GM21717 (cell line): ENCODE data around the gene CERT1.
"Not testable (repeated sequence)": the region's sequence is repeated elsewhere in the genome, so short reads cannot be mapped to it uniquely, and the experiment has no call there.

Experiments used
- ATAC-seq: cut with Tn5 transposase; IDR thresholded peaks from one replicate; pipeline ENCODE4 v1.9.1; 2021; ENCODE audit warnings: mild to moderate bottlenecking, moderate library complexity; ENCODE audit not compliant: unreplicated experiment

Gene CERT1

DNA sequence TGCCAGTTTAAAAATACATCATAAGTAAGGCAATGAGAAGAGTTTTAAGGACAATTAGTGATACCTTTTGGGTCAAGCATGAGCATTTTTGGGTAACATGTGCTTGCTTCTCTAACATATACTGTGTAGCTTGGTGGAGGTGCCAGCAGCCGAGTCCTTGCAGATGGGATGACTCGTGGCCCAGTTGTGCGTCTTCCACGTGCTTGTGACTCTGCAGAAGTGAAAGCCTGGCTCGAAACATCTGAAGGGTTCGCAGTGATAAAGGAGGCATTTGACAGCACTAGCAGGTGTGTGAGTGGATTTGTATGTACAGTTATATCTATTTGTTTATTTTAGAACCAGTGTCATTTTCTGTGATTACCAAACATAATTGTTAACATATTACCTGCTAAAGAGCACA is 156.2 kb downstream of the CERT1 start:
- no peak for ATAC-seq

DNA sequence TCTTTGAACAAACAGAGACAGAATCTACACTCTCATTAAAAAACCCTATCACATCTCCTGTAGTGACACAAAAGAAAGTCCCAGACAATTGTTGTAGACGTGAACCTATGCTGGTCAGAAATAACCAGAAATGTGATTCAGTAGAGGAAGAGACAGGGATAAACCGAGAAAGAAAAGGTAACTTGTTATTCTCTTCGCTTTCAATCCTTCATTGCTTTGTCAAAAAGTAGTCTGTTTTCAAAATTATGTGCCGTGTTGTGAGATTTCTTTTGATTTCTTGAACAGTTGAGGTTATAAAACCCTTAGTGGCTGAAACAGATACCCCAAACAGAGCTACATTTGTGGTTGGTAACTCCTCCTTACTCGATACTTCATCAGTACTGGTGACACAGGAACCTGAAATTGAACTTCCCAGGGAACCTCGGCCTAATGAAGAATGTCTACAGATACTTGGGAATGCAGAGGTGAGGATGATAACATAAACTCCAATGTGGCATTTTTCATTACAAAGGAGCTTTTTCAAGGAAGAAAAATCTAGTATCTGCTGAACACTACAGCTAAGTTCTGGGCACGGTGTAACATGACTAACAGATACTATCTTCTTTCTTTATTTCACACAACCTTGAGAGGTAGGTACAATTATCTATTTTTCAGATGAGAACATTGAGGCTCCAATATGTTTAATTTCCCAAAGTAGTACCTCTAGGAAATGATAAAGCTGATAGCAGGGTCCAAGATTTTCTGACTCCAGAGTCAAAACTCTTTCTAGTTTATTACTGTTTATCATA is 160.1 kb downstream of the CERT1 start:
- no peak for ATAC-seq

DNA sequence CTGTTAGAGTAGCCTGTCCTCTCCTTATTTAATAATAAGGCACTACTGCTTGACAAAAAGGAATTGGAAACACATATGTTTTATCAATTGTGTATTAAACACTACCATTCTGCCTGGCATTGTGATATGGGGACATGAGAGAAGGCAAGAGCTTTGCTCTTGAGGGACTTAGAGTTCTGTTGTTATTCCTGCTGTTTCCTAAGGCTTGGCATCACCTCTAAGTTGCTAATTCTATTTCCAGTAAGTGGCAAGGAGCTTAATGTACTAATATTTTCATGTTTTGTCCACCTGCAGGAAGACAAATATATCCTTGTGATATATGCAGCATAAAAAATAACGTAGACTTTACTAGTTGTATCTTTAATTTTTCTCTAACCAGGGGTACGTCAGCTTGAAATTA is 161.8 kb downstream of the CERT1 start:
- no peak for ATAC-seq

DNA sequence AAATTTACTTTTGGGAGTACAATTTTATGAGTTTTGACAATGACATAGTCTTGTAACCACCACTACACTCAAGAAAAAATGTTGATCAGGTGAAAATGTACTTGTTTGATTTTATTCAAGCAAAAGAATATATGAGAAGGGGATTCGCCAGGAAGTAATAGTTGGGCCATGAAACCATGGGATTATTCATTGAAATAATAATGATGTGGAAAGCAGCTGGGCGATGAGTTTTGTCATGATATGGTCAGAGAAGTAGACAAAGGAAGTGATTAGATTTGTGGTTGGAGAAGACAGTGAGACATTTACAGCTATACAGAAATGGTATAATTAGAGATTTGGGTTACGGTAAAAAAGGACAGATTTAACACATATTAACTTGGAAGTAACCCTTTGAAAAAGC is 163.2 kb downstream of the CERT1 start:
- ATAC-seq: no peak

DNA sequence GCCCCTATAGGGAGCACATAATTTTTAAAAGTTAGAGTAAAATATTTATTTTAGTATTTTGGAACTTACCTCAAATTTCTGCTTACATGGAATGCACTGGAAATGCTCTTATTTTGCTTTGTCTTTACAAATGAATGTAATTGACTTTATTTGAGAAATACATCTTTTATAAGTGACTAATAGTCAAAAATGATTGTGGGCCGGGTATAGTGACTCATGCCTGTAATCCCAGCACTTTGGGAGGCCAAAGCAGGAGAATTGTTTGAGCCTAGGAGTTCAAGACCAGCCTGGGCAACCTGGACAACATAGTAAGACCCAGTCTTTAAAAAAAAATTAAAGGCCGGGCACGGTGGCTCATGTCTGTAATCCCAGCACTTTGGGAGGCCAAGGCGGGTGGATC is 168.6 kb downstream of the CERT1 start:
- no peak for ATAC-seq

DNA sequence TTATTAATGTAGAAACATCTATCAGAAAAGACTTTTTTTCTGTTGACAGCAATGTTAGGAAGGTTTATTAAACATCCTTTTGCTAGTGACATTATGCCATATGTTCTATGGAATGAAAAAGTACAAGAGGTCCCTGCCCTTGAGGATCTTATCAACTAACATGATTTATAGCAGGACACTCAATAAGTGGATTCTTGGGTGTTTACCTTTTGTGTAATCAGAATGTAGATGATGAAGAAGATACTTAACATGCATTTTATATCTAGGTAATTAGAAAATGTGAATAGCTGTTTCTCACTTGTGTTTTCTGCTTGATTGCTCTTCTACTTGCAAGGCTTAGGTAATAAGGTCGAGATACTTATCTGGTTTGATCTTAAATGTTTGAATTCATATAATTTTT is 169.5 kb downstream of the CERT1 start:
- no peak for ATAC-seq

DNA sequence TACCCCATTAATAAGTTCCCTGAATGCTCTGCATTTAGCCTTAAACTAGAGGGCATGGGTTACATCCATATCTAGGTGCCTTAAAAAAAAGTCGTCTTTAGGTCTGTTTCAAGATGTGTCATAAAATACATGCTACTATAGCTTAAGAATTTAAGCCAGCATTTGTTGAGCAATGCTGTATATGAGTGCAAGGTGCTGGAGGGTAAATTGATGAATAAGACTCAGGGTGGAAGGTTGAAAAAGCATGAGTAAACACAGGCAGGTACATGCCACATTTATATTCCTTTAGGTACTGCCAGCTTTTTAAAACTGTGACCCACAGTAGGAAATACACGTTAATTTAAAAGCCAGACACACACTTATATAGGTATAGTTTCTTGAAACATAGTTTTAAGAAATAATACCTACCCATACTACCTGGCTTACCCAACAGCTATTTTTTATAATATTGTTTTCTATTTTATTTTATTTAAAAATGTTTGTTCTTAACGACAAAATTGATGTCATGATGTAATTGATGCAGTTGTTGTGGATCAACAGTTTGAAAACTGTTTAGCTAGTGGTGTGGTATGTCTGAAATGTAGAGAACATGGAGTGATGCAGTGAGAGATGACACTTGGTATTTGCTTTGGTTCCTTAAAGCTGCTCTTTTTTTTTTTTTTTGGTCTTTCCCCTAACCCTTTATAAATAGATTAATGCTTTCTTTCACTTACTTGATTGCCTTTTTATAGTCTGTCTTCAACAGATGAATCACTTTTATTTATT is 170.5 kb downstream of the CERT1 start:
- ATAC-seq: no peak

DNA sequence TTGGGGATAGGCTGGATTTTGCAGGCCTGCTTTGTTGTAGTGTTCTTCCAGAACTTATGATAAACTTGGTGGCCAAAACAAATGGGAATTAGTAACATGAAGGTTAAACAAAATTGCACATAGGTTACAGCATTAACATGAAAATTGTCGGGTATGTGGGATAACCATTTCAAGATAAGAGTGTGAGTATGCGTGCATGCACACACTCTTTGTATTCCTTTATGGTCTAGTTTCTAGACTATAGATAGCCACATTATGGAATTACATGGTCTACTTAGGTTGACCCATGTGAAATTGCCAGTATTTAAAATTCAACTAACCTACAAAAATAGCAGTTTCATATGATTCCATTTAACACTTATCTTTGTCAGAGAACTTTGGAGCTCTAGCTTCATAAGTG is 173.0 kb downstream of the CERT1 start:
- no peak for ATAC-seq

DNA sequence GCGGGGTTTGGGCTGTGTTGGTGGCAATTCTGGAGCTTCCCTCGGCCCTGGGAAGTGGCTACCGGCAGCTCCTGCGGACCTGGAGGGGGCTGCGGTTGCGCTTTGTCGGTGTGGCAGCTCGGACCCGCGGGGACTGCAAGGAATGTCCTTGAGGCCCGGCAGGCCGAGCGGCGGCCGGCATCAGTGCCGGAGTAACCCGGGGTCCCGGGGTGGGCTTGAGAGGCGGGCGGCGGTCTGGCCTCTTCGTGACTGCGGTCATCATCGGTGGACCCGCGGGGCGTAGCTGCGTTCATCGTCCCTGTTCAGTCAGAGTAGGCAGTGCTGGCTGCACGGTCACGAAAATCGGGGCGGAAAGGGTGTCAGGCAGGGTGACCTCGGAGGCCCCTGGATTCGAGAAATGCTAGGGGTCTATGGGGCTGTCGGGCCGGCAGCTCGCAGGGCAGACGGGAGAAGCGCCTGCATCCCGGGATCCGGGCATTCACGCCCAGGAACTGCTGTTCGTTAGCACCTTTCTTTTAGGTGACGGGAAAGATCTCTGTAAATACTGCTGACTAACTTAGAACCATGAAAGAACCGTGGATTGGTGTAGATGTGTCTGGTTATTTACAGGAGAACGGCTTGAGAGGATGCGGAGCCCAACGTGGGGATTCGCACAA is 173.9 kb downstream of the CERT1 start:
- peak; percentile 4 for ATAC-seq

DNA sequence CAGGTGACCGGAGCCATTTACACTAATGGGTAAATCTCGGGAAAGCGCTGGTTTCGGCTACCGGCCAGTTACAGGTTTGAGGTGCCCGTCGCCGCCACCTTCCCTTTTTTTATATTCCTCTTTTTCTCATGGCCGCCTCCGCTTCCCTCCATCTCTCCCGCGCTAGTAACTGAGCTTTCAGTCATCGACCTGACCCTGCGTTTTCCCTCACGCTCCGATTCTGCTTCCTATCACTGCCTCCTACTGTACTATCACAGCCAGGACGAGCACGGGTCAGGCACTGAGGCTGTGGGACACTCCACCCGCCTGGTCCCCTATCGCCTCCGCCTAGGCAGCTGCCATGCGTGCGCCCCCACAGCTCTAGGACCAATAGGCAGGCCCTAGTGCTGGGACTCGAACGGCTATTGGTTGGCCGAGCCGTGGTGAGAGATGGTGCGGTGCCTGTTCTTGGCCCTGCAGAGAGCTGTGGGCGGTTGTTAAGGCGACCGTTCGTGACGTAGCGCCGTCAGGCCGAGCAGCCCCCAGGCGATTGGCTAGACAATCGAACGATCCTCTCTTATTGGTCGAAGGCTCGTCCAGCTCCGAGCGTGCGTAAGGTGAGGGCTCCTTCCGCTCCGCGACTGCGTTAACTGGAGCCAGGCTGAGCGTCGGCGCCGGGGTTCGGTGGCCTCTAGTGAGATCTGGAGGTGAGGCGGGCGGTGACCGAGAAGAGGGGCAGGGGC is 174.7 kb downstream of the CERT1 start, which contains the start of gene HMGCR:
HMGCR (plus strand) TSS at position 606 of the 722 bp plus-strand sequence. CDS start 5,386 bp downstream, outside the sequence.
- ATAC-seq: peak; percentile 99

DNA sequence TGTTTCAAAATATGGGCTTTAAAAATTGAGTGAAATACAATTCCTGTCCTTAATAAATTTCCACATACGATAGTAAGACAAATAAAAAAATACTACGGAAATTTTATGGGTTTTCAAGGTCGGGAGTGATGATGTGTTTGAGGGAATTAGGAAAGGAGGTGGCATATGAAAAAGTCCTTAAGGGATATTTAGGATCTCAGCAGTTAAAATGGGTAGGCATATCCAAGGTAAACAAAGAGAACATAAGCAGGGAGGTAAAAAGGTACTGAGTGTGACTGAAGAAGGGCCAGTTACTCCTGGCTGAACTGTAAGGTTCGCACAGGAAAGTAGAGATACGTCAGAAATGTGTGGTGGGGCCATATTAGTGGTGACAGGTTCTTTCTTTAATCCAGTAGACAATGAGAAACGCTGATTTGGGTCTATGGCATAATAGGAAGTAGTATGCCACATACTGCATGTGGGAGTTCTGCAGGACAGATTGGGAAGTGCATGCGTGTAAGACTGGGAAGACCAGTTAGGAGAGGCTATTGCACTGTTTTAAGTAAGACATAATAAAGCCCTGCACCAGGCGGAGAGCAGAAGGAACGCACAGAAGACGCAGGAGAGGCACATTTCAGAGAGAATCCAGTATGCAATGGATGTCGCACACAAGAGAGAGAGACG is 175.3 kb downstream of the CERT1 start:
- ATAC-seq: peak; percentile 0

DNA sequence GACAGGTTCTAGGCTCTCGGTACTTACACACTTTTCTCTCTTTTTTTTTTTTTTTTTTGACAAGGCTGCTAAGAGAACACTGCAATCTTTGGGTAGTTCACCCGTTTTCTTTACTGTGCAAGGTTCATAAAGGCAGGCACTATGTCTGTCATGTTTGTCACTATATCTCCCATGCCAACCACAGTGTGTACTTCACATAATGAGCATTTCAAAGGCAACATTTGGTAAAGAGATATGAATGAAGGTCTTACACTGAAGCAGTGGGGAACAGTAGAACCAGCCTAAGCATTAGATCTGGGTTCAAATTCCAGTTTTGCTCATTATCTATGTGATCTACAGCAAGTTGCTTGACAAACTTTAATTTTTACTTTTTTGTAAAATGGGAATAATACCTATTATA is 175.9 kb downstream of the CERT1 start:
- no peak for ATAC-seq

DNA sequence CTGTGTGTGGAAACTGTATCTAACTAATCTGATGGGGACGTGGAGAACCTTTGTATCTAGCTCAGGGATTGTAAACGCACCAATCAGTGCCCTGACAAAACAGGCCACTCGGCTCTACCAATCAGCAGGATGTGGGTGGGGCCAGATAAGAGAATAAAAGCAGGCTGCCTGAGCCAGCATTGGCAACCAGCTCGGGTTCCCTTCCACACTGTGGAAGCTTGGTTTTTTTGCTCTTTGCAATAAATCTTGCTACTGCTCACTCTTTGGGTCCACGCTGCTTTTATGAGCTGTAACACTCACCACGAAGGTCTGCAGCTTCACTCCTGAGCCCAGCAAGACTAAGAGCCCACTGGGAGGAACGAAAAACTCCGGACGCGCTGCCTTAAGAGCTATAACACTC is 177.0 kb downstream of the CERT1 start:
- not testable (repeated sequence) for ATAC-seq

DNA sequence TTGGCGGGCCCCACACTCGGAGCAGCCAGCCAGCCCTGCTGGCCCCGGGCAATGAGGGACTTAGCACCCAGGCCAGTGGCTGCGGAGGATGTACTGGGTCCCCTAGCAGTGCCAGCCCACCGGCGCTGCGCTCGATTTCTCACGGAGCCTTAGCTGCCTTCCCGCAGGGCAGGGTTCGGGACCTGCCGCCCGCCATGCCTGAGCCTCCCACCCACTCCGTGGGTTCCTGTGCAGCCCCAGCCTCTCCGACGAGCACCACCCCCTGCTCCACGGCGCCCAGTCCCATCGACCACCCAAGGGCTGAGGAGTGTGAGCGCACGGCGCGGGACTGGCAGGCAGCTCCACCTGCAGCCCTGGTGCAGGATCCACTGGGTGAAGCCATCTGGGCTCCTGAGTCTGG is 177.7 kb downstream of the CERT1 start:
- ATAC-seq: not testable (repeated sequence)

DNA sequence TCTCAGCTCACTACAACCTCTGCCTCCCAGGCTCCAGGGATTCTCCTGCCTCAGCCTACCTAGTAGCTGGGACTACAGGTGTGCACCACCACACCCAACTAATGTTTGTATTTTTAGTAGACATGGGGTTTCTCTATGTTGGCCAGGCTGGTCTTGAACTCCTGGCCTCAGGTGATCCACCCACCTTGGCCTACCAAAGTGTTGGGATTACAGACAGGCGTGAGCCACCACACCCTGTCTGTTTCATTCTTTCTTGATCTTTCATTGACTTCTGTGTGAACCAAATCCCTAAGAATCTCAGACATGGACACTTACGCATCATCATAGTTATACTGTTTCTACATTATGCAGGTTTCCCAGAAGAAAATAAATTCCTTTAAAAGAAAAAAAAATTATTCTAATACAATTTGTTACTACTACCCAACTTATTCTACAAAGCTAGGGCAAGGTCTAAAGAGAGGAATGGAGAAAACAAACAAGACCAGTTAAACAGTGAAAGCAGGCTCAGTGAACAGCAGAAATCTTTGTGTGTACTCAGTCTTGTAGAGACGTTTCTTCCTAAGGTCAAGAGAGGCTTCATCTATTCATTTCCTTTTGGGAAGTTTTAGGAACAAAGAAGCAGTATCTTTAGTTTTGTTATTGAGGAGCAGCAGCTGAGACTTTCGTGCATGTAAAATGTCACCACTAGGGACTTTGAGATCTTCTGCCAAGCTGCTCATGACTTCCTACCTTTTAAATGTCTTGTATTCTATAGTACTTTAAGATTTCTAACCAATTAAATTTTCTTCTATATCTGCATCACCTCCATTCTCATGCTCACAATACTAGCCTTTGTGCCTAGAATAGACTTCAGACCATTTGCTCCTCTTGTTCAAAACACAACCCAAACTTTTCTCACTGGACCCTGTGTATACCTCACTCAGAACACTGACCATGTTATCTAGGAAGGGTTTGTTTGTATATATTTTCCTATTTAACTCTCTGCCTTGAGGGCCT is 180.0 kb downstream of the CERT1 start:
- ATAC-seq: no peak

DNA sequence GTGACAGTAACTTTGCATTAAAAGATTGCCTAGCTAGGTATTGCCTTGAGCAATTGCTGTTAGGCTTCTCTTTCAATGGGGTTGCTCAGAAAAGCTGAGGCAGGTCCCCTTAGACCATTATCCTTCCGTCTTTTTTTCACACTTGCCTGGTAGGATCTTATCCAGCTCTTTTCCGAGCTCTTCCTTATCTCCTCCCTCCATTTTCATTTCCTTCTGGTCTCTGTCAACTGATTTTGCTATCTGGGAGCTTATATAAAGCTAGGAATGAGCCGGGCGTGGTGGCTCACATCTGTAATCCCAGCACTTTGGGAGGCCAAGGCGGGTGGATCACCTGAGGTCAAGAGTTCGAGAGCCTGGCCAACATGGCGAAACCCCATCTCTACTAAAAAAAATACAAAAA is 181.0 kb downstream of the CERT1 start:
- ATAC-seq: no peak
